Keratinocyte (primary cell): Measurements from ENCODE around the gene IGSF1. TPM values are rescaled to one million over a fixed set of nuclear protein-coding genes. Genes with fewer than 3 reads are reported as not detected.

Source experiments
- DNase-seq: peaks from one replicate; pipeline ENCODE4 v3.0.0-alpha.2; 2011; ENCODE audit warnings: low read depth, missing footprints, low spot score
- FAIRE-seq: peaks from 2 replicates; lab custom pipeline; 2011; peaks lifted over from hg19 to GRCh38; lab: Jason Lieb, UNC
- H2AFZ ChIP-seq: 2 replicates; pipeline ENCODE4 v1.6.0; 2012; ENCODE audit warnings: low read length, control low read depth, inconsistent platforms; ENCODE audit not compliant: control insufficient read depth
- H3K27ac ChIP-seq: 2 replicates; pipeline ENCODE4 v1.5.1; 2011; ENCODE audit warnings: low read length; ENCODE audit not compliant: control insufficient read depth, insufficient read depth
- H3K27me3 ChIP-seq: 3 replicates; pipeline ENCODE4 v1.6.0; 2011; ENCODE audit warnings: low read length; ENCODE audit not compliant: control insufficient read depth, insufficient read depth; ENCODE audit errors: extremely low read depth
- H3K36me3 ChIP-seq, 2 experiments: 2 replicates in 1 of 2; 3 replicates in 1 of 2; pipeline ENCODE4 v1.5.1; 2011; ENCODE audit warnings: low read length in 2 of 2, mild to moderate bottlenecking in 1 of 2; ENCODE audit not compliant: control insufficient read depth in 2 of 2, insufficient read depth in 2 of 2; ENCODE audit errors: extremely low read depth in 1 of 2
- H3K4me1 ChIP-seq: 3 replicates; pipeline ENCODE4 v1.5.1; 2011; ENCODE audit warnings: low read length; ENCODE audit not compliant: control insufficient read depth, insufficient read depth; ENCODE audit errors: extremely low read depth
- H3K4me2 ChIP-seq: 3 replicates; pipeline ENCODE4 v1.6.0; 2011; ENCODE audit warnings: low read depth, low read length; ENCODE audit not compliant: control insufficient read depth, insufficient read depth; ENCODE audit errors: extremely low read depth
- H3K4me3 ChIP-seq, 3 experiments: fragments of 200-600 bp in 1 of 3; sonication (generic) in 1 of 3; 2 replicates in 2 of 3; 3 replicates in 1 of 3; pipeline ENCODE4 v1.5.1; 2011 to 2016; ENCODE audit warnings: low read length in 3 of 3, mild to moderate bottlenecking in 3 of 3, control low read depth in 2 of 3, inconsistent platforms in 1 of 3, low read depth in 1 of 3, mixed read lengths in 1 of 3, mixed run types in 1 of 3, moderate library complexity in 1 of 3; ENCODE audit not compliant: control insufficient read depth in 2 of 3, insufficient read depth in 2 of 3; ENCODE audit errors: extremely low read depth in 1 of 3
- H3K79me2 ChIP-seq: 2 replicates; pipeline ENCODE4 v1.6.0; 2012; ENCODE audit warnings: low read length; ENCODE audit not compliant: control insufficient read depth, insufficient read depth
- H3K9ac ChIP-seq: 3 replicates; pipeline ENCODE4 v1.6.0; 2011; ENCODE audit warnings: low read length; ENCODE audit not compliant: control insufficient read depth, insufficient read depth; ENCODE audit errors: extremely low read depth
- H3K9me1 ChIP-seq: 3 replicates; pipeline ENCODE4 v1.6.0; 2011; ENCODE audit warnings: low read length; ENCODE audit not compliant: control insufficient read depth, insufficient read depth; ENCODE audit errors: extremely low read depth
- H3K9me3 ChIP-seq: 2 replicates; pipeline ENCODE4 v1.5.1; 2012; ENCODE audit warnings: low read depth, low read length; ENCODE audit not compliant: control insufficient read depth
- H4K20me1 ChIP-seq: 3 replicates; pipeline ENCODE4 v1.6.0; 2011; ENCODE audit warnings: low read length; ENCODE audit not compliant: control insufficient read depth, insufficient read depth; ENCODE audit errors: extremely low read depth
- CTCF ChIP-seq, 3 experiments: IDR thresholded peaks in 1 of 3; conservative IDR thresholded peaks in 1 of 3; optimal IDR thresholded peaks in 1 of 3; 2 replicates in 2 of 3; 3 replicates in 1 of 3; pipeline versions ENCODE3 to v1.5.1; 2011; ENCODE audit warnings: low read length in 3 of 3, mild to moderate bottlenecking in 3 of 3, moderate library complexity in 2 of 3, control low read depth in 1 of 3, inconsistent platforms in 1 of 3; ENCODE audit not compliant: insufficient read depth in 2 of 3; ENCODE audit errors: extremely low read depth in 1 of 3
- EZH2 ChIP-seq: IDR thresholded peaks from one replicate; pipeline ENCODE4 v1.6.1; 2012; ENCODE audit warnings: inconsistent platforms, mild to moderate bottlenecking, low read length, moderate library complexity
- dilution Hi-C: fragments of 300-500 bp; cut with MboI; formaldehyde crosslinking; loops from one replicate; pipeline ENCODE4 v1.7.0; 2020; ENCODE audit warnings: low sequenced_read_pairs; ENCODE audit not compliant: extremely low pct_ligation_motif_present
- polyA plus RNA-seq, 5 experiments: library from polyadenylated mRNA; depleted of rRNA in 3 of 5; stranded (reverse) in 3 of 5; stranded (forward) in 1 of 5; unstranded in 1 of 5; fragments of >200 nt; gene quantifications; 1 replicate in 1 of 5; 2 replicates in 3 of 5; 3 replicates in 1 of 5; pipeline versions ENCODE4 v1.2.1 to v1.2.3, GENCODE V29; 2011 to 2012; ENCODE audit warnings: missing spikeins in 2 of 5, low read depth in 1 of 5, low replicate concordance in 1 of 5

IGSF1 gene
- polyA plus RNA-seq, 1 donor (not counting 4 experiments of a cell fraction or from before 2014, with no cell fraction given): not detected

- dilution Hi-C loops: no loop called here
- H3K79me2 ChIP-seq: no peaks in the 10 kb centered on the region
- no peak for DNase-seq
- H3K4me3 ChIP-seq: no peak overlapping the region
- H3K4me2 ChIP-seq: no peak overlapping the region
- H3K4me1 ChIP-seq: no peaks in the 10 kb centered on the region
- H3K27me3 ChIP-seq: no peaks in the 10 kb centered on the region
- H3K36me3 ChIP-seq: no peaks in the 10 kb centered on the region
- no peak for TF ChIP-seq CTCF (optimal IDR thresholded peaks at IDR 0.05 in 1 of 3, IDR thresholded peaks at IDR 0.05 in 1 of 3, conservative IDR thresholded peaks at IDR 0.05 in 1 of 3; ENCODE audit: extremely low read depth in 1 of 3, insufficient read depth in 2 of 3, low read length in 3 of 3)
- TF ChIP-seq EZH2: no peak
- H3K9ac ChIP-seq: no peak overlapping the region
- no peak overlapping the region for H2AFZ ChIP-seq
- FAIRE-seq: no peak
- H4K20me1 ChIP-seq: no peaks in the 10 kb centered on the region
- H3K27ac ChIP-seq: no peak overlapping the region
- no peaks in the 10 kb centered on the region for H3K9me1 ChIP-seq
- no peaks in the 10 kb centered on the region for H3K9me3 ChIP-seq
Observed at GRCh38 chrX:131322651-131323050, 33.5 kb upstream of the IGSF1 start.

GRCh38 chrX:131317326-131317725, 28.2 kb upstream of the IGSF1 start:
- dilution Hi-C loops: no loop called here
- Histone ChIP-seq H3K4me1 (no peaks in the 10 kb centered on the region), H3K36me3 (no peaks in the 10 kb centered on the region), H3K9me1 (no peaks in the 10 kb centered on the region), H3K27ac (no peak overlapping the region), H3K9me3 (no peaks in the 10 kb centered on the region), H3K4me2 (no peak overlapping the region), H3K4me3 (no peak overlapping the region), H3K9ac (no peak overlapping the region), H4K20me1 (no peaks in the 10 kb centered on the region), H3K79me2 (no peaks in the 10 kb centered on the region), H2AFZ (no peak overlapping the region), H3K27me3 (no peaks in the 10 kb centered on the region)
- no peak for DNase-seq
- no peak for FAIRE-seq
- TF ChIP-seq CTCF (optimal IDR thresholded peaks at IDR 0.05 in 1 of 3, IDR thresholded peaks at IDR 0.05 in 1 of 3, conservative IDR thresholded peaks at IDR 0.05 in 1 of 3; ENCODE audit: extremely low read depth in 1 of 3, insufficient read depth in 2 of 3, low read length in 3 of 3) (no peak), EZH2 (no peak)
